Bone marrow (tissue), 2 donors: Measurements from ENCODE around the gene GUCY2C.

Source experiments
- DNase-seq, 2 donors: peaks; one replicate each; lab custom pipeline; 2025; lab: John Stamatoyannopoulos, UW

Gene GUCY2C

DNA sequence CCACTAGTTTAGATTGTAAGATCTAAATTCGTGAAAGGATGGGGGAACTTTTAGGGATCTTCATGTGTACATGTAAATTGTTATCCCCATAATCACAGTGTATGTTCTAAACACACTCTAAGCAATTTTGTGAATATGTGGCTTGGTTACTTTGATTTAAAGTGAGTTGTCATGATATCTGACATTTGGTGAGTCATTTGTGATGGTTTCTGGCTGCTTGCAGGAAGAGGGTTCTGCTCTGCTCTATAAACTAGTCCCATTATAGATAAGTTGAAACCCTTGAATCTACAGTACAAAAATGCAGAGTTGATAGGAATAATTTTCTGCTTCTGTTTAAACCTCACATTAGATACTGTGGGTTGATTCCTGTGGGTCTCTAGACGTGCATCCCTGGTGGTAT lies 14.8 kb downstream of the GUCY2C start:
- no peak for DNase-seq

- no peak for DNase-seq
These were observed 15.2 kb downstream of the GUCY2C start for GRCh38 chr12:14681190-14681589.

DNA sequence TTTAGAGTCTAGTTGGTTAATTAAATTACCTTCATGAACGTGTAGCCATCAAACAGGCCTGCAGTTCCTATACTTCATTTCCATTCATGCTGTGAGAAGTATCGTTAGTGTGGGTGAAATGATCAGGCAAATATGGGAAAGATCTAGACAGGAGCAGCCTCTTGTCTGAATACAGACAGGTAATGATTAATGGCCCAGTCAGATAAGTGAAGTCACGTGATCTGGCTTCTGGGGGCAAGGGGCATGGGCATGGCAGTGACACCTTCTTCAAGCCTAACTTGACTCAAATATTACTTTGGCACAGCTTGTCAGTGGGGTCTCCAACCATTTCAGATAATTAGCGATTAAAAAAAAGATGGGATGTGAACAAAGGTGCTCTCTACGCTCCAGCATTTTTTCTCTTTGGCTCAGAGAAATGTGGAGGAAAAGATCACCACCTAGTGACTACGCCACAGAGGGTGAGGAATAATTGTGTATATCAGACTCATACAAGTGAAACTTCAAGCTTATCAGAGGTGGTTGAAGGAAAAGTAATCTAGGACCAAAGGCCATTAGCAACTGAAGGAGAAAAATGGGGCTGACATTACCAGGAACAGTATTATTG lies 17.8 kb downstream of the GUCY2C start:
- DNase-seq, result no peak

DNA sequence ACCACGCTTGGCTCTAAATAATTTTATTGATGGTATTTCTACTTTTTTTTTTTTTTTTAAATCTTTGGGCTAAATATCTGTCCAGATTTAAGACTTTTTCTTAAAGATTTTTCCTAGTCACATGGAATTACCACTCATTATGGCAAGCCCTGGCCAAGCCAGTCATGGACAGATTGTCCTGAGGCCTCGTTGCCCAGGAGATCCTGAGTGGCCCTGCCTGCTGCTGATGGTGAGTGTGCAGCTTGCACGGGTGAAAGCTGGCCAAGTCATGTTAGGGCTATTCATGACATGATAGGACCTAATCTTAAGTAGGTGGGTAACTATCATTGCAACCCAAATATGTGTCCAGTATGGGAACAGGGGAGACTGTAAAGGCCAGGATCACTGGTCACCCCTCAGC lies 27.8 kb downstream of the GUCY2C start:
- no peak for DNase-seq

DNA sequence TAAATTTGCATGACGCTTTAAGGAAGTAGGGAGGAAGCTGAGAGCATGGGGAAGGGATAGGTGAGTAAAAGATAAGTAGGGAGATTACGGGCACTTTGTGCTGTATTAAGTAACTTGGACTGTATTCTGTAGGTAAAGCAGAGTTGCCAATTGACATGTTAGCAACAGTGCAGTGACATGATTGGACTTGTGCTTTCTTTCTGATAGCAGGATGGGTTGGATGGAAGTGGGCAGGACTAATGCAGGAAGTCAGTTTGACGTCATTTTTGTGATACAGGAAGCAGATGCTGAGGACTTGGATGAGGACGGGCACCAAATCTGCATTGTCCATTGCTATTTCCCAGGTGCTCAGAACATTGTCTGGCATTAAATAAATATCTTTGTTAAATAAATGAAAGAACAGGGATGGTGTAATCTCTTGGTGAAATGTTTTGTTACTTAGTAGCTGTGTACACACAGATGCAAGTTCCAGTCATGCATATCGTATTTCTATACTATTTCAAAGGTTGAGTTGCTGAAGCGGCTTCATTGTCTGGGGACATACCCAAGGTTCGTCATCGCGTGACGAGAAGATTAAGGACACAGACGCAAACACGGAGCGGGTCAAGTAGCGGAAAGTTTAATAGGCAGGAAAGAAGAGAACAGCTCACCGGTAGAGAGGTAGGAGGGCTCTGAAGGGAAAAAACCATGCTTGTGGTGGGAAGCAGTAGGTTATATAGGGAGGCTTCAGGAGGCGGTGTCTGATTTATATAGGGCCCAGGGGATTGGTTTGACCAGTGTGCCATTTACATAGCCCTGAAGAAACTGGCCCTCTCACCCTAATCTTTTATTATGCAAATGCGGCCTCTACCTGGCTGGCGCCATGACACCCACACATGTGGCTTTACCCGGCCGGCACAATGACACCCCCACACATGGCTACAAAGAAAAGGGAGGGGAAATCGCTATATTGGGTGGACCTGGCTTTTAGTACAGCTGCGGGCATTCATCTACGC lies 30.7 kb downstream of the GUCY2C start:
- DNase-seq, result no peak

DNA sequence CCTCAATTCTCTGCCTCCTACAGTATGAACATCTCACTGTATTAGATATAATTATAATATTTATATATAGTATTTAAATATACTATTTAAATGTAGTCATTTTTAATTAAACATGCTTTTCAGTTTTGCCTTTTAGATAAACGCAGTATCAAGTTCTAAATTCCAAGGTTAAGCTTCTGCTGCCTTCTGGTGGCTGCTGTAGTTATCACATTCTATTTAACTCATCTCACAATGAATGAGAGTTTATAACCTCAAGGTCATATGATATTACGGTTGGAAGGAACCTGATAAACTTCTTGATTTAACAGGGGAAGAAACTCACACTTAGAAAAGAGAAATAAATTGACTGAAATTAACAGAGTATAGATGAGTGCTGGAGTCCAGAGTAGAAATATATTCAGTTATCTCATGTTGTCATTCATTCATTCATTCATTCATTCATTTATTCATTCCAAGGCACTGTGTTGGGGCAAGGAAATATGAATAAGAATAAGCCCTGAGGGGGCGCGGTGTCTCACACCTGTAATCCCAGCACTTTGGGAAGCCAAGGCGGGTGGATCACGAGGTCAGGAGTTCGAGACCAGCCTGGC lies 31.9 kb downstream of the GUCY2C start:
- DNase-seq, result peak in 1 of 2 donors; percentile 57

DNA sequence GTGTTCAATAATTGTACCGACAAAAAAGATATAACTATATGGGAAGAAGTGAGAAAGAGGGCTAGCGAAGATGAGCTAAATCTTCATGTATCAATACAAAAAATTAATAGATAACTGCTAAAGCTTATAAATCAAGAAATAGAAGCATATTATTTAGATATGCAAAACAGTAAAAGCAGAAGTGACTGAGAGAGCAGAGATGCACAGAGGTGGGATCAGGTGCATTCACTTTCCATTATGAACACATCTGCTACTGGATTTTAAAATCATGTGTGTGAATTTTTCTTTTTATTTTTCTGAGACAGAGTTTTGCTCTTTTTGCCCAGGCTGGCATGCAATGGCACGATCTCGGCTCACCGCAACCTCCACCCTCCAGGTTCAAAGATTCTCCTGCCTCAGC lies 33.4 kb downstream of the GUCY2C start:
- DNase-seq, result no peak

- DNase-seq, result no peak
These were observed 39.6 kb downstream of the GUCY2C start for GRCh38 chr12:14656846-14657245.

DNA sequence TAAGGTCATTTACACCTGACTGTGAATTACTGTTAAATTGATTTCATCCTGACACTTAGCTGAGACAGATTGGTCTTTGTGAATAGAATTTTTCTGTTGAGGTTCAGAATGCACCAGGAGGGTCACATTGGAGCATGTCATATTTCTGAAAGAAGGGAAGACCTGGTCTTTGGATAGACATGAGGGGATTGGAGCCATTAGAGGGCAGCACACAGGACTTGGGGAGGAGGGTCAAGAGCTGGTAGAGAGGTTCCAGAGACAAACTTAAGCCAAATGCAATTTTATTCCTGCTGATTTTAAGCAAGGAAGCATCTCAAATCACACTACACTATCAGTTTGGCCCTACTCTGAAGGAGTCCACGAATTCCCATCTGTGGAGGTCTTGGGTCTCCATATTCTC lies 41.1 kb downstream of the GUCY2C start:
- DNase-seq, result no peak

DNA sequence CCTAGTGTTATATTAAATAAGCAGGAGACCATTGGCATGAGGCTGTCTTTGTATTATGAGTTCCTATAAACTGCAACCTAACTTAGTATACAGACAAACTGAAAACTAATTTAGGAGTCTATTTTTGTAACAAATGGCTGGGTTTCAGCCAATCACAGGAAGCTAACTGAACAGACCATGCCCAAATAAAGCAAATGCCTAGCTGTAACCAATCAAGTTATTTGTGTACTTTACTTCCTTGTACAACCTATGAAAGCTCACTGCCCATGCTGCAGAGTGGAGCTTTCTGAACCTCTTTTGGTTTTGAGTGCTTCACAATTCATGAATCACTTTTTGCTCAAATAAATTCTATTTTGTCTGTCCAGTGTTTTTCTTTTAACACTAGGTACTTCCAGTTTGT lies 41.6 kb downstream of the GUCY2C start:
- no peak for DNase-seq

DNA sequence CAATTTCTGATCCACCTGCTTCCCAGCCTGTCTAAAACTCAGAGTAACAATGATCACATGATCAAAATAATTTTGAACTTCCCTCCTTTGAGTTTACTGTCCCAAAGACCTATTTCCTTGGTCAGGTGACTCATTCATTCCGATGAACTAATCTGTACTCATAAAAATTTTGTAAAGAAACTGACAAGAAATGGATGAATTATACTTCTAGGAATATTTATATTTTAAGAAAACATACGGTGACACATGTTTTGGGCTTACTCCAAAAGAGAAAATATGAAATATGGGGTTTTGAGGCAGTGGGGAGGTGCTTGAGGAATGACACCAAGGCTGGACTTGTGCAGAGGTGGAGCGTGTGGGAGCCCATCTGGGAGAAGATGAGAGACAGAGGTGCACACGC lies 42.0 kb downstream of the GUCY2C start:
- no peak for DNase-seq

- DNase-seq, result no peak
These were observed 43.9 kb downstream of the GUCY2C start for GRCh38 chr12:14652483-14652882.

- DNase-seq, result no peak
These were observed 45.0 kb downstream of the GUCY2C start for GRCh38 chr12:14651371-14651770.

GRCh38 chr12:14650789-14651188 lies 45.6 kb downstream of the GUCY2C start:
- no peak for DNase-seq

DNA sequence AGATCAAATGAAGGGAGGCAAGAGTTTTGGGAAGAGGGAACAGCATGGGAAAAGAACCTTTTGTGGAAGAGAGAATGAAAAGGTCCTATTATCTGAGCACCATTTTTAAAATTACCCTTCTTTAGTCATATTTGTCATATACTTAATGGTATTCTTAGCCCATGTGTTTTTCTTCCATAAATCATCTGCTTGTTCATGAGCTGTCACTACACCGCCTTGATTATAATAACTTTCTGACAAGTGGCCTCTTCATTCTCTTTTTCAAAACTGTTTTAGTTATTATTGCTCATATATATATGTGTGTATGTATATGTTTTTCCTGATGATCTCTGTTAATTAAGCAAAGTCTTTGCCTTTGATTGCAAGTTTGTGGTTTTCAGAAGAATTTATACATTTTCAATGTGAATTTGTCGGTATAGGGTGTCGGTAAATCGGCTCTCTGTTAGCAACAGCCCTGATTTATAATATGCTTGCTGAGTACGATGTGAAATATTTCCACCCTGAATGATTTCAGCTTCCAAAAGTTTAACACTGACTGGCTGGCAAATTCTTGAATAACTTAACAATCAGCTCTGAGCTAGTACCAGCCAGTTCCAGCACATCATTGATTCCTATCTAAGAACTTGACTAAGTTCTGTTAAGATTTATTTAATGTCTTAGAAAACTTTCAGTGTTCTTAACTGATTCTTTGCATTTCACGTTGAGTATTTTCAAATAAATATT lies 49.2 kb downstream of the GUCY2C start:
- DNase-seq, result no peak

GRCh38 chr12:14643251-14643650 lies 53.1 kb downstream of the GUCY2C start:
- DNase-seq, result peak in 1 of 2 donors; percentile 61

DNA sequence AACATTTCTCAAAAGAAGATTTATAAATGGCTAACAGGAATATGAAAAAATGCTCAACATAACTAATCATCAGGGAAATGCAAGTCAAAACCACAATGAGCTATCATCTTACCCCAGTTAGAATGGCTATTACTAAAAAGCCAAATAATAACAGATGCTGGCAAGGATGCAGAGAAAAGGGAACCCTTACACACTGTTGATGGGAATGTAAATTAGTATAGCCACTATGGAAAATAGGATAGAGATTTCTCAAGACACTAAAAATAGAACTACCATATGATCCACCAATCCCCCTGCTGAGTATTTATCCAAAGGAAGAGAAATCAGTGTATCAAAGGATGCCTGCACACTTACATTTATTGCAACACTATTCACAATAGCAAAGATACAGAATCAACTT lies 58.3 kb downstream of the GUCY2C start:
- DNase-seq, result no peak

DNA sequence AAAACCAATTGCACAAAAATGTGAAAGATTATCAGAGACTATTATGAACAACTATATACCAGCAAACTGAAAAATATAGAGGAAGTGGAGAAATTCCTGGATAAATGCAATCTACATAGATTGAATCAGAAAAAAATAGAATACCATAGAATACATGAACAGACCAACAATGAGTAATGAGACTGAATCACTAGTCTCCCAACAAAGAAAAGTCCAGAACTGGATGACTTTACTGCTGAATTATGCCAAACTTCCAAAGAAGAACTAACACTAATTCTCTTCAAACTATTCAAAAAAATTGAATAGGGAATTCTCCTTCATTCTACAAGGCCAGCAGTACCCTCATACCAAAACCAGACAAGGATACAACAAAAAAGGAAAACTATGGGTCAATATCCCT lies 60.6 kb downstream of the GUCY2C start:
- no peak for DNase-seq

- DNase-seq, result no peak
These were observed 65.6 kb downstream of the GUCY2C start for GRCh38 chr12:14630793-14631192.

- peak in 1 of 2 donors; percentile 68 for DNase-seq
These were observed 66.3 kb downstream of the GUCY2C start for GRCh38 chr12:14629832-14630710.

DNA sequence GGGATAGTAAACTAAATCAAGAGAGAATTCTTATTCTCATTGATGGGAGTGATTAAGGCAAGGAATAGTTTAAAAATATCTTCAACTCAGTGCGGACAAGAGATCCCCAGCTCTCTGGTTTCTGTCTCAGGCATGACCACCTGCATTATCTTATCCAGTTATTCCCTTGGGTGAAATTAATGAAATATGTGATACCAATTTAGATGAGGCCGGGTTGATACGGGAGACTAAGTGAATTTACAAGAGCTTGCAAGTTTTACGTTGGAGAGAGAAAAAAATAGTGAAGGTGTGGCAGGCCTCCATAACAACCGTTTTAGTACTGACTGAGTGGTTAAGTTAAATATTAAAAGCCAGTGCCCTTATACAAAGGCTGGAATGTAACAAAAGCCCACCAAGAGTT lies 67.6 kb downstream of the GUCY2C start:
- no peak for DNase-seq
